IPS-20b (cell line): ENCODE measurements around the gene PTGIS.

ENCODE experiments used
- H3K27ac ChIP-seq: one replicate; pipeline ENCODE4 v1.5.1; 2013; ENCODE audit warnings: low read length
- H3K27me3 ChIP-seq: 2 replicates; pipeline ENCODE4 v1.6.1; 2013; ENCODE audit warnings: mild to moderate bottlenecking, low read length, inconsistent platforms; ENCODE audit not compliant: insufficient read depth
- H3K36me3 ChIP-seq: 2 replicates; pipeline ENCODE4 v1.6.1; 2013; ENCODE audit warnings: low read depth, mild to moderate bottlenecking, inconsistent platforms, low read length, moderate library complexity; ENCODE audit not compliant: insufficient read depth
- H3K4me1 ChIP-seq: 2 replicates; pipeline ENCODE4 v1.6.1; 2013; ENCODE audit warnings: mild to moderate bottlenecking, control low read depth, inconsistent platforms, low read length, moderate library complexity; ENCODE audit not compliant: insufficient read depth
- H3K4me3 ChIP-seq: 2 replicates; pipeline ENCODE4 v1.5.1; 2013; ENCODE audit warnings: mild to moderate bottlenecking, low read length, inconsistent platforms
- H3K9ac ChIP-seq: 2 replicates; pipeline ENCODE4 v1.6.1; 2013; ENCODE audit warnings: low read depth, mild to moderate bottlenecking, inconsistent platforms, low read length, moderate library complexity
- H3K9me3 ChIP-seq: 2 replicates; pipeline ENCODE4 v1.6.1; 2013; ENCODE audit warnings: mild to moderate bottlenecking, low read depth, low read length, inconsistent platforms; ENCODE audit not compliant: insufficient read depth

Gene PTGIS

DNA sequence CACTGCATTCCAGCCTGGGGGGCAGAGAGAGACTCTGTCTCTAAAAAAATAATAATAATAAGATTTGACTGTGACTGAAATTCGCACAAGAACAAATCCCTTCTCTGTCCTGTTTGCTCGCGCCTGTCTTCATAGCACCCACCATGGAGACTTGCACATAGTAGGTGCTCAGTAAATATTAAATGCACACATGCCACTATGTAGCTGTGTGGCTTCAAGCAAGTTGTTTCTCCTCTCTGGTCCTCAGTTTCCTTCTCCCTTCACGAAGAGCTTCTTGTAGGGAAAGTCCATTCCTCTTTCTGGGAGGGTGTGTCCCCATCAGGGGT lies 15.4 kb upstream of the PTGIS start:
- Histone ChIP-seq H3K9me3 (peaks cover 5% of the 10 kb centered on the region), H3K4me1 (peaks cover 7% of the 10 kb centered on the region; the same call in 1 of the 2 replicates), H3K27me3 (no peaks in the 10 kb centered on the region), H3K27ac (no peak overlapping the region), H3K4me3 (no peak overlapping the region), H3K9ac (no peak overlapping the region), H3K36me3 (no peaks in the 10 kb centered on the region)

DNA sequence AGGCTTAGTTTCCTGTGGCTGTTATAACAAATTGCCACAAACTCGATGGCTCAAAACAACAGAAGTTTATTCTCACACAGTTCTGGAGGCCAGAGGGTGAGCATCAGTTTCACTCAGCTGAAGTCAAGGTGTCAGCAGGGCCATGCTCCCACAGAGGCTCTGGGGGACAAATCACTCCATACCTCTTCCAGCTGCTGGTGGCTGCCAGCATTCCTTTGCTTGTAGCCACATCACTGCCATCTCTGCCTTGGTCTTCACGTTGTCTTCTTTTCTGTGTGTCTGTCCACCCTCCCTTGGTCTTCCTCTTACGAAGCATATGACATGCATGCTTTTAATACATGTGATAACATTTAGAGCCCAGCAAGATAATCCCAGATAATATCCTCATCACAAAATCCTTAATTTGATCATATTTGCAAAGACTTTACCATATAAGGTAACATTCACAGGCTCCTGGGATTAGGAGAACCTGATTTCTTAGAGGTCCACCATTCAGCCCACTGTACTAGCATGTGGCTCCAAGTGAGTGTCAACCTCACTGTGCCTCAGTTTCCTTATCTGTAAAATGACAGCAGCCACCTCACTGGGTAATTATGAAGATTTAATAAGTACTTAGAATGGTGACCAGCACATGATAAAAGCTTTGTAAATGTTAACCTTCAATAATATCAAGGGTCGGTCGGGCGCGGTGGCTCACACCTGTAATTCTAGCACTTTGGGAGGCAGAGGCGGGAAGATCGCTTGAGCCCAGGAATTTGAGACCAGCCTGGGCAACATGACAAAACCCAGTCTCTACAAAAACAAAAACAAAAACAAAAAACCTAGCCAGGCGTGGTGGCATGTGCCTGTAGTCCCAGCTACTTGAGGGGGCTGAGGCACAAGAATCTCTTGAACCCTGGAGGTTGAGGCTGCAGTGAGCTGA lies 14.7 kb upstream of the PTGIS start:
- Histone ChIP-seq H3K4me1 (peaks cover 7% of the 10 kb centered on the region; the same call in 1 of the 2 replicates), H3K27ac (no peak overlapping the region), H3K4me3 (no peak overlapping the region), H3K9ac (no peak overlapping the region), H3K36me3 (no peaks in the 10 kb centered on the region), H3K27me3 (no peaks in the 10 kb centered on the region), H3K9me3 (peaks cover 5% of the 10 kb centered on the region)

DNA sequence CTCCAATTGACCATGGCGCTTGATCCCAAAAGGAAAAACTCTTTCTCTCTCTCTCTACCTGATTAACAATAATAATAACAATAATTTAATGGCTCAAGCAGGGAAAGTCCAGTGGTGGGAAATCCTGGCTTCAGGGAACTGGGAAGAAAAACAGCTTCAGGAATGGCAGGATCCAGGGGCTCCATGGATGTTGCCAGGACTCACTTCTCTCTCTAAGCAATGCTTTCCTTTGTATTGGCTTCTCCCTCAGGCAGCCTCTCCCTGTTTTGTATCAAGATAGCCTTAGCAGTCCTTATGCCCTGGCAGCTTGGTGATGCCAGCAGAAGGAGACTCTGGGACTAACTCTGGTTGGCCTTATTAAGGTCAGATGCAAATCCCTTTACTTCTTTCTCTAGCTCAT lies 13.5 kb upstream of the PTGIS start:
- Histone ChIP-seq H3K4me1 (peaks cover 7% of the 10 kb centered on the region; the same call in 1 of the 2 replicates), H3K9me3 (peaks cover 5% of the 10 kb centered on the region), H3K9ac (no peak overlapping the region), H3K36me3 (no peaks in the 10 kb centered on the region), H3K27ac (no peak overlapping the region), H3K4me3 (no peak overlapping the region), H3K27me3 (no peaks in the 10 kb centered on the region)

DNA sequence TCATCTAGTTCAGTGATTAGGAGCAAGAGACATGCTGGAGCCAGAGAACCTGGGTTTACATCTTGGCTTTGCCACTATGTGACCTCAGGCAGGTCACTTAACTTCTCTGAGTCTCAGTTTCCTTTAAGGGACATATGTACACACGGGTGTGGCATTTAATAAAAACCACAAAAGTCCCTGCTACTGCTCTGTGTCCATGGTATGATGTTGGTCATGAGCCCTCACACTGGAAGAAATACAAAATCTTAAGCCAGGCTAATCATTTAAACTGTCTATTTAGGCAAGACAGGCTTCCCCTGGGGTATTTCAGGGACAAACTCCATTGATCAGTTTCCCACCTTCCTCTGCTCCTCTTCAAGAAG lies 12.9 kb upstream of the PTGIS start:
- H3K27me3 ChIP-seq = no peaks in the 10 kb centered on the region
- H3K27ac ChIP-seq = no peak overlapping the region
- H3K36me3 ChIP-seq = no peaks in the 10 kb centered on the region
- H3K4me3 ChIP-seq = no peak overlapping the region
- H3K9me3 ChIP-seq = peaks cover 5% of the 10 kb centered on the region
- peaks cover 7% of the 10 kb centered on the region; the same call in 1 of the 2 replicates for H3K4me1 ChIP-seq
- no peak overlapping the region for H3K9ac ChIP-seq

DNA sequence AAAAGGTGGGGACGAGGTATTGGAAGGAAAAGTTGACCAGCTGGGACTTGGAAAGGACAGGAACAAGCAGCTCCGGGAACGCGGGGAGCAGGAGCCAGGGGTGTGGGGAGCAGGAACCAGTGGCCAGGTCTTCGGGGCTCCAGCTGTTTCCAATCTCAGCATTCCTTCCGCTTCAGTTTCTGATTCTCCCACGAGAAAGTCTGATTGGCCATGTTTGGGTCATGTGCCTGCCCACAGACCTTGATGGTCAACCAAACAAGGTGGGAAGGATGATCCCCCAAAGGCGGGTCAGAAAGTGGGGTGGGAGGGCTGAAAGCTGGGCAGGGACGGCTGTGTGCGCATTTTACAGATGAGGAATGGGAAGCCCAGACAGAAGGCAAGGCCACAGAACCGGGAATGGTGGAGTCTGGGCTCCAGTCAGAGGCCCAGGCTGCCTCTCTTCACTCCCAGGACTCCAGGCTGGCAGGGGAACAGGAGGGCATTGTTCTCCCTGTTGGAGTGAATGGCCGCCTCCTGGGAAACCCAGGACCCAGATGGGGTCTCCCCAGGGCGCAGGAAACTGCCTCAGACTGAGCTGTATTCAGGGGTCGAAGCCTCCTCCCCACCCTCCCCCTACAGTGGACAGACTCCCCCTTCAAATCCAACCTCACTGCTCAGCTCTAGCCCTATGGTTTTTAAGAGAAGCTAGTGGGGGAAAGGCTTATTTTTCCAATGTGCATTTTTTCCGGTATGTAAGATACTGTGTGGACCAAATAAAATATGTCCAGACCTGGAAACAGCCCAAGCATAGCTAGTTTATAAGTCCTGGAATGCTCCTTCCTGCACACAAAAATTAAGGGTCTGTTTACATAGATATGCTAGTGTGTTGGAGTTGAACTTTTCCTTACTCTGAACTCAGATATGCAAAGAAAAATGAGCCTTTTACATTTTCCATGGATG lies 12.2 kb upstream of the PTGIS start:
- Histone ChIP-seq H3K9ac (no peak overlapping the region), H3K4me1 (peaks cover 7% of the 10 kb centered on the region; the same call in 1 of the 2 replicates), H3K36me3 (no peaks in the 10 kb centered on the region), H3K9me3 (peaks cover 5% of the 10 kb centered on the region), H3K27me3 (no peaks in the 10 kb centered on the region), H3K27ac (no peak overlapping the region), H3K4me3 (no peak overlapping the region)

DNA sequence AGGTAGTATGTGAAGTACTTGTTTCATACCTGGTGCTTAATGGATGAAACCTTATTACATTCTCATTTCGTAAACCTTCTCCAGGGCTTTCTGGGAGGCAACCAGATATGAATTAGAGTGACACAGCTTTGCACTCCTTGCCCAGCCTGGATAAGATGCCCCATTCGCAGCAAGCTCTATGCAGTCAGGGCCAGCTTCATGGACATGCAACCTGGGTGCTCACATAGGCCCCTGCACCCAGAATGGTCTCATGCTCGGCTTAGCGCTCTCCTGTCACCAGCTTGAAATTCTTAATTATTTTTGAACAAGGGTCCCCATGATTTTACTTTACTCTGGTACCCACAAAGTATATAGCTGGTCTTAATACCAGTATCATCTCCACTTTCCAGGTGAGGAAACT lies 11.3 kb upstream of the PTGIS start:
- H3K4me3 ChIP-seq = no peak overlapping the region
- no peak overlapping the region for H3K9ac ChIP-seq
- no peak overlapping the region for H3K27ac ChIP-seq
- peaks cover 5% of the 10 kb centered on the region for H3K9me3 ChIP-seq
- H3K27me3 ChIP-seq = no peaks in the 10 kb centered on the region
- no peaks in the 10 kb centered on the region for H3K36me3 ChIP-seq
- peaks cover 7% of the 10 kb centered on the region; the same call in 1 of the 2 replicates for H3K4me1 ChIP-seq

DNA sequence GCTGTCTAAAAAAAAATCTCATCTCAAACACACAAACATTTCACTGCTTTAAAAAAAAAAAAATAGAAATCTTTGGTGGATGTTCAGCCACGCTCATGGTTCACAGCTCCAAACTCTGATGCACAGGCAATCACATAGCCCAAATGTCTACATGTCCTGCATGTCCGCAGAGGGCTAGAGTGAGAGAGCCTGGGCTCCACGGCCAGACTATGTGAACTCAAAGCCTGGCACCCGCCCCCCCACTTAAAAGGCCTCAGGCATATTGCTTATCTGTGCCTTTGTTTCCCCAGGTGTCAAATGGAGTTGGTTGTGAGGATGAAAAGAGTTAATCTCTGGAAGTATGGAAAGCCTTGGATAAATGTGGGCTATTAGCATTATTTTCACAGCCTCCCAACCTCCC lies 10.5 kb upstream of the PTGIS start:
- peaks cover 5% of the 10 kb centered on the region for H3K9me3 ChIP-seq
- H3K36me3 ChIP-seq = no peaks in the 10 kb centered on the region
- no peak overlapping the region for H3K4me3 ChIP-seq
- no peaks in the 10 kb centered on the region; the same call in 1 of the 2 replicates for H3K27me3 ChIP-seq
- H3K4me1 ChIP-seq = peaks cover 7% of the 10 kb centered on the region; the same call in 1 of the 2 replicates
- H3K27ac ChIP-seq = no peak overlapping the region
- H3K9ac ChIP-seq = no peak overlapping the region

DNA sequence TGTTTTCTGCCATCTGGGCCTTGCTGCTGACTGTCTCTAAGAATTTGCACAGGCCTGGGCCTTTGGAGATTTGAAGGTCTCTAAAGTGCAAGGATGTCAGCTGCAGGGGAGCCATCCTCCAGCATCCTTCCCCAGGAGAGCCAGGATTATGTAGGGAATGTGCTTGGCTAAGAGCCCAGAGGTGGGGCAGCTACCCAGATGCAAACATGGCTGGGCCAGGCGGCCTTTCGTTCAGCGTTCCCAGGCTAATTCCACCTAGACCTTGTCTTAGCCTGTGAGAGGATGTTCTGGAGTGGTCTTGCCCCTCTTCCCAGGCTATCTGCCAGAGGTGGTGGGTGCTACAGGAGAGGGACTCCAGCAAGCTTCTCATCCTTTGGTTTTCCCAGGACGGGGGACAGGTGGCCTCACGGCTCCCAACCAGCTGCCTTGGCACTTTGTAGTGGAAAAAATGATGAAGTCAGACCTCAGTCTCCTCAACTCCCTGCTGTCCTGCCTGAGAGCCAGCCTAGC lies 7.7 kb upstream of the PTGIS start:
- peaks cover 16% of the 10 kb centered on the region; the same call in 1 of the 2 replicates for H3K4me1 ChIP-seq
- no peak overlapping the region for H3K27ac ChIP-seq
- H3K36me3 ChIP-seq = no peaks in the 10 kb centered on the region
- H3K9ac ChIP-seq = no peak overlapping the region
- no peaks in the 10 kb centered on the region; the same call in 1 of the 2 replicates for H3K27me3 ChIP-seq
- no peak overlapping the region for H3K4me3 ChIP-seq
- no peaks in the 10 kb centered on the region for H3K9me3 ChIP-seq

DNA sequence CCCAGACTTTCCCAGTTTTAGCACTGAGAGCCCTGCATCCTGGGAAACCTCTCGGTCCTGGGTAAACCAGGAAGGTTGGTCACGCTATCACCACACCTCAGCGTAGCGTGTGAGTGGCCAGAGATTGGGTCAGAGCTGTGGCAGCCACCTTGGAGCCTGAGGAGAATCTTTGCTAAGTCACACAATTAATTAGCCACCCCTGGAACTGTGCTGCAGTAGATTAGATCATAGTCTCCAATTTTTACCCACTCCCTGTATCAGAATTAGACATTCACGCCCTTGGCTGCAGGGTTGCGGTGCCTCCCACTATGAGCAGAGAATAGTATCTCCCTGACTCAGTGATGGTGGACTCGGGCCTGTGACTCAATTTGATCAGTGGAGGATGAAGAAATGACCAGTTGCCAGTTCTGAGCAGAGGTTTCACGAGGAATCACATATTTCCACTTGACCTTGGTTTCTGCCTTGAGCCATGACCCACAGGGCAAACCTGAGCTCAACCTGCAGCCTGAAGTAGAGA lies 6.0 kb upstream of the PTGIS start:
- Histone ChIP-seq H3K9ac (no peak overlapping the region), H3K27ac (no peak overlapping the region), H3K36me3 (no peaks in the 10 kb centered on the region), H3K4me1 (peaks cover 16% of the 10 kb centered on the region; the same call in 1 of the 2 replicates), H3K27me3 (no peaks in the 10 kb centered on the region; the same call in 1 of the 2 replicates), H3K4me3 (no peak overlapping the region), H3K9me3 (no peaks in the 10 kb centered on the region)

DNA sequence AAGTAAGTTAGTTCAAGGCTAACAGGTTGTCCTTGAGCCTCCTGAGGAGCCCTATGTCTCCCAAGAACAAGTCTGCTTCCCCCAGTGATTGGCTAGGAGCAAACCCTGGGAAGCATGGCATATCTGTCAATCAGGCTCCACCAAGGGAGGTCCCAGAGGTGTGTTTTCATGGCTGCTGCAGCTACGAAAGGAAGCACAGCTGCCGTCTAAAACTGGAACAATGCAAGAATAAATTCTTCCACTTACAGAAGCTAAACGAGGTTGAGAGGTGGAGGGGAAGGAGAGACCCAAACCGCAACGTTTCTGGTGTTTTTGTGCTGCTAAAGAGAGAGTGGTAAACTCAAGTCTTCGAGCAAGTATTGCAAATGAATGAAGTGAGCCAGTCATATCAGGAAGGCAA lies 4.9 kb upstream of the PTGIS start:
- H3K36me3 ChIP-seq = no peaks in the 10 kb centered on the region
- H3K4me3 ChIP-seq = no peak overlapping the region
- no peak overlapping the region for H3K9ac ChIP-seq
- no peaks in the 10 kb centered on the region for H3K9me3 ChIP-seq
- peaks cover 19% of the 10 kb centered on the region; the same call in 1 of the 2 replicates for H3K4me1 ChIP-seq
- H3K27me3 ChIP-seq = no peaks in the 10 kb centered on the region; the same call in 1 of the 2 replicates
- H3K27ac ChIP-seq = no peak overlapping the region

DNA sequence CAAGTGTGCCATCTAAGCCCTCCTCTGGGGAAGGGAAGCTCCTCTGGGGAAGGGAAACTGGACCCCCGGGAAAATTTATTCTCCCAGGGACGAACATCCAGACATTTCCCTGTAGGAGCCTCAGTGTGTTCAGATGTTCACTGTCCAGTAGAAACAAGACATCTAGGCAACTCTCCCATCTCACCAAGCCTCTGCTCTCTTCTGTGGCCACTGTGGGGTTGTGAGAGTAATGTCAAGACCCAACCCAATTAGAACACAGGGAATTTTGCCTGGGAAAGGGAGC lies 3.6 kb upstream of the PTGIS start:
- Histone ChIP-seq H3K4me1 (peaks cover 24% of the 10 kb centered on the region; the same call in 1 of the 2 replicates), H3K9ac (no peak overlapping the region), H3K27ac (no peak overlapping the region), H3K9me3 (no peaks in the 10 kb centered on the region), H3K36me3 (no peaks in the 10 kb centered on the region), H3K27me3 (no peaks in the 10 kb centered on the region; the same call in 1 of the 2 replicates), H3K4me3 (no peak overlapping the region)
